Gastroesophageal sphincter (tissue), 4 donors: Measurements from ENCODE around the gene ITPA. TPM values are rescaled to one million over a fixed set of nuclear protein-coding genes. Genes with fewer than 3 reads are reported as not detected.

Experiments
- ATAC-seq: fragments of 150-250 bp; one replicate; pipeline ENCODE4 v1.9.1; 2016; ENCODE audit warnings: mild to moderate bottlenecking, moderate library complexity
- H3K27ac ChIP-seq, 4 donors: fragments of 200-600 bp; sonication (generic) in 3 of 4; 1 replicate in 3 of 4; 2 replicates in 1 of 4; pipeline ENCODE4 v1.5.1; 2016 to 2019
- H3K27me3 ChIP-seq: fragments of 200-600 bp; sonication (generic); one replicate; pipeline ENCODE4 v1.5.1; 2019
- H3K36me3 ChIP-seq, 2 donors: fragments of 200-600 bp; sonication (generic); one replicate each; pipeline ENCODE4 v1.5.1; 2019; ENCODE audit warnings: control low read depth in 1 of 2
- H3K4me1 ChIP-seq, 3 donors: fragments of 200-600 bp; sonication (generic); 1 replicate in 2 of 3; 2 replicates in 1 of 3; pipeline ENCODE4 v1.5.1; 2016 to 2019; ENCODE audit warnings: control low read depth in 2 of 3
- H3K4me3 ChIP-seq, 2 donors: fragments of 200-600 bp; sonication (generic); one replicate each; pipeline ENCODE4 v1.5.1; 2019; ENCODE audit warnings: mild to moderate bottlenecking in 1 of 2, moderate library complexity in 1 of 2
- H3K9me3 ChIP-seq, 3 donors: fragments of 200-600 bp; sonication (generic); one replicate each; pipeline ENCODE4 v1.5.1; 2017 to 2019; ENCODE audit warnings: control low read depth in 2 of 3
- EP300 ChIP-seq: sonication (generic); formaldehyde crosslinking; IDR thresholded peaks from one replicate; pipeline ENCODE4 v1.6.1; 2017; ENCODE audit warnings: antibody characterized with exemption, mild to moderate bottlenecking
- POLR2A ChIP-seq, 2 donors: fragments of 450-650 bp; IDR thresholded peaks; one replicate each; pipeline ENCODE4 v1.6.1; 2017; ENCODE audit warnings: antibody characterized with exemption in 2 of 2, mild to moderate bottlenecking in 2 of 2, moderate library complexity in 1 of 2
- POLR2AphosphoS5 ChIP-seq: sonication (generic); formaldehyde crosslinking; IDR thresholded peaks from one replicate; pipeline ENCODE4 v1.6.1; 2017; ENCODE audit warnings: antibody characterized with exemption
- WGBS, 2 donors: methylation state at CpG; one replicate each; pipeline ENCODE4 v1.1.5; 2018; ENCODE audit warnings: low coverage in 1 of 2; 5-methylcytosine and 5-hydroxymethylcytosine counted together
- total RNA-seq, 4 donors: library from RNA; depleted of rRNA; stranded (reverse); fragments of >200 nt; gene quantifications; one replicate each; pipeline ENCODE4 v1.1.0, GENCODE V29; 2016
- TF ChIP-seq, protein P1 (sequence below), 4 experiments: fragments of 200-600 bp in 2 of 4; fragments of 450-650 bp in 2 of 4; sonication (generic) in 1 of 4; IDR thresholded peaks; one replicate each; pipeline ENCODE4 v1.5.1; 2017 to 2019; ENCODE audit warnings: antibody characterized with exemption in 4 of 4, mild to moderate bottlenecking in 2 of 4, moderate library complexity in 2 of 4

The ITPA gene
- total RNA-seq, 4 donors from 2014 or later: 23.5 to 26.8 (median 25.2) TPM

DNA sequence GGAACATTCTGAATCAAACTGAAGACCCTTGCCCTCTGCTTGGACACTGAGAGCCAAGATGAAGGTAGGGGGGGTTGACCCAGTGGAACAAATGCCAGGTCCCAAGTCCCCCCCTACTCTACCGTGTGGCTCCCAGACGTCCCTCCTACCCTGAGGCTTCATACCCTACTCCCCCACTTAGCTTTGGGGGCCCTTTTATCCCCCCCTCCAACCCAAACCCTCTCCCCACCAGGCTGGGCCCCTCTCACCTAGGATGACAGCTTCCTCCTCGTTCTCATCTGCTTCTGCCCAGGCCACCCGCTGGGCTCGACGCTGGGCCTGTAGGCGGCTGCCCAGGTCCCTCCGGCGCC, 6.4 kb upstream of the ITPA start:
- TF ChIP-seq EP300 (no peak), POLR2A (IDR thresholded peaks at IDR 0.05) (no peak), POLR2AphosphoS5 (no peak)
- TF ChIP-seq, protein P1, sequence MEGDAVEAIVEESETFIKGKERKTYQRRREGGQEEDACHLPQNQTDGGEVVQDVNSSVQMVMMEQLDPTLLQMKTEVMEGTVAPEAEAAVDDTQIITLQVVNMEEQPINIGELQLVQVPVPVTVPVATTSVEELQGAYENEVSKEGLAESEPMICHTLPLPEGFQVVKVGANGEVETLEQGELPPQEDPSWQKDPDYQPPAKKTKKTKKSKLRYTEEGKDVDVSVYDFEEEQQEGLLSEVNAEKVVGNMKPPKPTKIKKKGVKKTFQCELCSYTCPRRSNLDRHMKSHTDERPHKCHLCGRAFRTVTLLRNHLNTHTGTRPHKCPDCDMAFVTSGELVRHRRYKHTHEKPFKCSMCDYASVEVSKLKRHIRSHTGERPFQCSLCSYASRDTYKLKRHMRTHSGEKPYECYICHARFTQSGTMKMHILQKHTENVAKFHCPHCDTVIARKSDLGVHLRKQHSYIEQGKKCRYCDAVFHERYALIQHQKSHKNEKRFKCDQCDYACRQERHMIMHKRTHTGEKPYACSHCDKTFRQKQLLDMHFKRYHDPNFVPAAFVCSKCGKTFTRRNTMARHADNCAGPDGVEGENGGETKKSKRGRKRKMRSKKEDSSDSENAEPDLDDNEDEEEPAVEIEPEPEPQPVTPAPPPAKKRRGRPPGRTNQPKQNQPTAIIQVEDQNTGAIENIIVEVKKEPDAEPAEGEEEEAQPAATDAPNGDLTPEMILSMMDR (IDR thresholded peaks at IDR 0.05): no peak
- peak overlapping the region; percentile 67 to 87 for H3K4me3 ChIP-seq
- 73% methylated on average over 2 of the region's 9 CpGs; no CpG with 5 or more reads in 1 of the 2 donors for WGBS, 2 donors
- H3K27ac ChIP-seq: peak overlapping the region in 3 of 4 donors; percentile 91 to 92 (median 91)
- H3K4me1 ChIP-seq: peaks cover 0 to 25% (median 9%) of the 10 kb centered on the region in 3 donors
- H3K36me3 ChIP-seq: peaks cover 0 to 47% of the 10 kb centered on the region in 2 donors
- H3K27me3 ChIP-seq: no peaks in the 10 kb centered on the region
- ATAC-seq: no peak
- H3K9me3 ChIP-seq: no peaks in the 10 kb centered on the region

DNA sequence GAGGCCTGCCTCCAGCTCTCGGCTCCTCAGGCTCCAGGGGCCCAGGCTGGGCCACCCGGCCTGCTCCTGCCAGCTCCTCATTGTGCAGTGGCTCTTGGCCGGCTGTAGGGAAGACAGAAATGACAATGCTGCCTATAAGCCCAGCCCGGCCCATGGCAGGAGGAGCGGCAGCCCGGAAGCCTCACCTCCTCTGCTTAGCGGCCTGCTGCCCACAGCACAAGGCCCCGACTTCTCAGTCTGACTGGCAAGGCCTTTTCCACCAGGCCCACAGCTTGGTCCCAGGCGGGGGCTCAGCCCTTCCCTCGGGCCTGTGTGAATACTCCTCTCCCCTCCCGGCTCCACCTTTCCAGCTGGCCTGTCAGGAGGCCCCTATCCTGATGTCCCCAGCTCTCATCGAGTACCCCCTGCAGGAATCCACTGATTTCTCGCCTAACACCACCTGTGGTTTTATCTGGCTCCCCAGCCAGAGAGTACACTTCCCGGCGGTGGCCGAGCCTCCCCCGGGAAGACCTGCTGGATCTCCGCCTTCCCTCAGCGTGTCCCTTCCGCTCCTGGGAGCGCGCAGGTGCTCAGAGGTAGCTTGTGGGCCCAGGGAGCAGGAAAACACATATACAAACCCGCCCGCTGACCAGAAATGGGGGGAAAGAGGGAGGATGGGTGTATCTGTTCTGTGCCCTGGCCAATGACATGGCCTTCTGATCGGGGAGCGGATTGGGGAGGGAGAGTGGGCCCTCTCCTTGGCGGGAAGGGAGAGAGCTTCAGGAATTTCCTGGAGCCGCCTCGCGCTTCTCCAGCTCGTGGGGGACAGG, 5.8 kb upstream of the ITPA start:
- Histone ChIP-seq H3K27ac (peak overlapping the region; percentile 76 to 92 (median 91)), H3K36me3 (peaks cover 0 to 42% of the 10 kb centered on the region in 2 donors), H3K27me3 (no peaks in the 10 kb centered on the region), H3K4me3 (peak overlapping the region; percentile 67 to 87), H3K4me1 (peaks cover 0 to 29% (median 10%) of the 10 kb centered on the region in 3 donors), H3K9me3 (no peaks in the 10 kb centered on the region)
- 0 to 14% methylated on average over 2 to 5 of the region's 31 CpGs for WGBS, 2 donors
- TF ChIP-seq POLR2AphosphoS5: no peak
- TF ChIP-seq POLR2A (IDR thresholded peaks at IDR 0.05): no peak
- TF ChIP-seq, protein P1 (IDR thresholded peaks at IDR 0.05): no peak
- no peak for TF ChIP-seq EP300
- peak; percentile 9 for ATAC-seq

DNA sequence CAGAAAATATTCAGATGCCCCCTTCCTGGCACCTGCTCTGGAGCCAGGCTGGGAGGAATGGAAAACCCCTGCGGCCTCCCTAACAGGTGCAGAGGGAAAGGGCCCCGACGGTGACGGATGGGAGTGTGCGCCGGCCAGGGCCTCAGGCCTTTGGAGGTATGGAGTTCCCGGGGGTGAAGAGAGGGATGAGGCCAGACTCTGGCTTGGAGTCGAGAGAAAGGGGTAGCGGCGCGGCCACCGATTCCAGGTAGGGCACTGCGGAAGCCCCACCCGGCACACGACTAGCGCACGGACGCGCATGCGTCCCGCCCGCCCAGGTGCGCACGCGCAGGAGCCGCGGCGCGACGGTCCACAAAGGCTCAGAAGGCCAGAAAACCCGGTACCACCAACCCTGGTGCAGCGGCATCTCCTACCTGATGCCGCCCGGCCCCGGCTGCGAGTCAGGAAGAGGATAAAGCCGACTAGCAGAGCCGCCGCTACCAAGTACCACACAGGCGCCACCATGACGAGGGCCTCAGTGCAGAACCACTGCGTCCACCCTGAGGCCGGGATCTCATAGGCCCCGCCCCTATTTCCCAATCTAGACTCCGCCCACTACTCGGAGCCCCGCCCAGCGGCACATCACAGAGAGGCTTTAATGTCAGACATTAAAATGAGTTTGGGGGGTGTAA, 5.0 kb upstream of the ITPA start, which contains the start of gene DDRGK1:
TSS of gene DDRGK1 (minus strand) at position 559 of the 671 bp plus-strand sequence. CDS start at position 504, 55 bp downstream.
- no peak for TF ChIP-seq EP300
- TF ChIP-seq, protein P1 (IDR thresholded peaks at IDR 0.05): no peak
- peak; percentile 72 to 79 for TF ChIP-seq POLR2A (IDR thresholded peaks at IDR 0.05)
- peak; percentile 83 for TF ChIP-seq POLR2AphosphoS5
- Histone ChIP-seq H3K4me1 (peaks cover 0 to 34% (median 13%) of the 10 kb centered on the region in 3 donors), H3K27ac (peak within 1 kb of the TSS; percentile 76 to 92 (median 91)), H3K27me3 (no peaks in the 10 kb centered on the region), H3K36me3 (peaks cover 0 to 34% of the 10 kb centered on the region in 2 donors), H3K9me3 (no peaks in the 10 kb centered on the region), H3K4me3 (peak within 1 kb of the TSS; percentile 67 to 87)
- WGBS, 2 donors: 0% methylated on average over 4 to 6 of the region's 48 CpGs
- ATAC-seq: peak; percentile 96

DNA sequence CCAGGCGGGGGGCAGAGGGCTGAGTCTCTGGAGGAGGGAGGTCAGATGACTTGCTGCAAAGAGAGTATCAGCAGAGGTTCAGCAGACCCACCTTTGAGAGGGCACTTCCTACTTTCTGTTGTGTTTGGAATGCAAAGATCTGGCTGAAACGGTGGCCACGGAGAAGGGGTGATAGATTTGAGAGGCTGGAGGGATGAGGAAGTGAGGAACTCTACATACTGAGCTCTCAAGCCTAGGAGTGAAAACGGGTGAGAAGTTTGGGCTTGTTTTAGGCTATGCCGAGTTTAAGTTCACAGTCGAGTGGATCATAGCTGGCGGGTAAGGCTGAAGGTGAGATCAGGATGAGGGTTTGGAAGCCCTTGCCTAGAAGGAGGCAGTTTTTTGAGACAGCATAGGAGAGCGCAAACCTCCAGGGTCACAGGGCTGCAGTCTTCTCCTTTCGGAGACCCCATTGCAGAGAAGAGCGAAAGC, 477 bp upstream of the ITPA start:
- TF ChIP-seq EP300 (no peak), POLR2AphosphoS5 (no peak), POLR2A (IDR thresholded peaks at IDR 0.05) (no peak)
- TF ChIP-seq, protein P1 (IDR thresholded peaks at IDR 0.05): no peak
- no peaks in the 10 kb centered on the region for H3K27me3 ChIP-seq
- 0 to 1% methylated on average over 2 to 7 of the region's 10 CpGs for WGBS, 2 donors
- H3K4me1 ChIP-seq: peaks cover 0 to 31% (median 10%) of the 10 kb centered on the region in 3 donors
- H3K27ac ChIP-seq: peak overlapping the region in 3 of 4 donors; percentile 72 to 87 (median 83)
- ATAC-seq: no peak
- peaks cover 0 to 10% of the 10 kb centered on the region in 2 donors for H3K36me3 ChIP-seq
- H3K4me3 ChIP-seq: peak overlapping the region; percentile 89 to 93
- H3K9me3 ChIP-seq: no peaks in the 10 kb centered on the region
